HG03342 (cell line): Measurements from ENCODE around the gene SAMD3.
"Not testable (repeated sequence)": the region's sequence is repeated elsewhere in the genome, so short reads cannot be mapped to it uniquely, and the experiment has no call there.

Experiments
- ATAC-seq: cut with Tn5 transposase; IDR thresholded peaks from one replicate; pipeline ENCODE4 v1.9.1; 2021; ENCODE audit warnings: mild to moderate bottlenecking, moderate library complexity; ENCODE audit not compliant: unreplicated experiment

The SAMD3 gene

DNA sequence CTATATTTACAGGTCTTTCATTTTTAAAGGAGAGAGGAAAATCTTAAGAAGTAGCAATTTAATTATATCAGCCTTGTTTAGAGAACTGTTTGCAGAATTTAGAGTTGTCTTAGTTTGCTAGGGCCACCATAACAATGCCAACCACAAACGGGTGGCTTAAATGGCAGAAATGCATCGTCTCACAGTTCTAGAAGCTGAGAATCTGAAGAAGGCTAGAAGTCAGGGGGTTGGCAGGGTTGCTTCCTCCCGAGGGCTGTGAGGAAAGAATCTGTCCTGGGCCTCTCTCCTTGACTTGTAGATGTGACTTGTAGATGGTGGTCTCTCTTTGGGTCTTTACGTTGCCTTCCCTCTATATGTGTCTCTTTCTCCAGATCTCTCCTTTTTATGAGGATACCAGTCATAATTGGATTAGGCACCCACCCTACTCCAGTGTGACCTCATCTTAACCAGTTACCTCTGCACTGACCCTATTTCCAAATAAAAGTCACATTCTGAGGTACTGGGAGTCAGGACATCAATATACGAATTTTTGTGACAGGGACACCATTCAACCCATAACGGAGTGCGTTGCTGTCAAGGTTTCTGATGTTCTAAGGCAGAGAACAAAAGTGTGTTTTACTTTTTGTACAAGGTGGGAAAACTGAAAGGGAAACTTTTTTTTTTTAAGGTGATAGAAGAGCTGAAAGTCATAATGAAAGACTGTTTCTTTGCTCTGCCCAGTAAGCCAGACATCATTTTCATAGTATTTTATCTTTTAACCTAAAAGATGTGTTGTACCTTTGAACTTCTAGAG, 84.4 kb downstream of the SAMD3 start:
- peak; percentile 75 for ATAC-seq

DNA sequence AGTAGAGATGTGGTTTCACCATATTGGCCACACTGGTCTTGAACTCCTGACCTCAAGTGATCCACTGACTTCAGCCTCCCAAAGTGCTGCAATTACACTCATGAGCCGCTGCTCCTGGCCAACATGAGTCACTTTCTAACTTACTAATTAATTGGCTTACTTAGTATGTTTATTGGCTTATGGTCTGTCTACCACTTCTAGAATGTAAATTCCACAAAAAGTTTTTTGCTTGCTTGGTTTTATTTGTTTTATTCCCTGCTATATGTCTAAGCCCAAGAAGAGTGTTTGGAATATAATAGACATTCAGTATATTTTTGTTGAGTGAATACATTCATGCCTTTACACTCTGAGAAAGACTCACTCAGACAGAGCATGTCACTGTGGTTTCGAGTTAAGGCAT, 86.0 kb downstream of the SAMD3 start:
- no peak for ATAC-seq

DNA sequence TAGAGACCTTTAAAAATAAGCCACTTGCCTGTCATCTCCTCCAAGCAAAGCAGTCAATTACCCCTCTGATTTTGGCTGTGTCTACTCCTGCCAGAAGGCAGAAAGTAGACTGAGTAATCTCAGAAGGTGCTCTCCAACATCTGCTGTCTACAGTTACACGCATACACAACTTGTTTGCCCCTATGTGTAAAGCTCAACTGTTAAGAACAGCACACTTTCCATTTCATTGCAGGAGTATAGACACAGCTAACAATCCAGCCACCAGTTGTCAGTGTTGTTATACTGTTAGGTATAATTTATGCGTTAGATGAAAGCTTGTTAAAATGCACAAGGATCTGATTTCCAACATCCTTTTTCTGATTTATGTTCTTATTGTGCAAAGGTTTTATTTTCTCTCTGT, 88.2 kb downstream of the SAMD3 start:
- no peak for ATAC-seq

DNA sequence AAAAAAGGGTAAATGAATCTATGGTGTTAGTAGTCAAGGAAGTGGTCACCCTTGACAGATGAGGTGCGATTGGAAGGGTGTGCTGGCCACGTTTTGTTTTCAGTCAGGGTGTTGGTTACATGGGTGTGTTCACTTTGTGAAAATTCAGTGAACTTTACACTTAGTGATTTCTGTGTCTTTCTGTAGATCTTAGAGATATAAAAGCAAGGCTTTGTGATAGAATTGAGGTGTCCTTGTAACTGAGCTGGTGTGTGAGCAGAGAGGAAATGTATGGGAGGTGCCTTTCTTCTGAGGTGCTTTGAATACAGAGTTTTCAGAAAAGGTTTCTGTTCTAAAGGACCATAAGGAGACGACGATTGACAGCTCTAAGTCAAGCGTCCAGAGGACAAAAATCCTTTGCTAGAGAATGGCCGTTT, 90.5 kb downstream of the SAMD3 start:
- peak; percentile 89 for ATAC-seq

DNA sequence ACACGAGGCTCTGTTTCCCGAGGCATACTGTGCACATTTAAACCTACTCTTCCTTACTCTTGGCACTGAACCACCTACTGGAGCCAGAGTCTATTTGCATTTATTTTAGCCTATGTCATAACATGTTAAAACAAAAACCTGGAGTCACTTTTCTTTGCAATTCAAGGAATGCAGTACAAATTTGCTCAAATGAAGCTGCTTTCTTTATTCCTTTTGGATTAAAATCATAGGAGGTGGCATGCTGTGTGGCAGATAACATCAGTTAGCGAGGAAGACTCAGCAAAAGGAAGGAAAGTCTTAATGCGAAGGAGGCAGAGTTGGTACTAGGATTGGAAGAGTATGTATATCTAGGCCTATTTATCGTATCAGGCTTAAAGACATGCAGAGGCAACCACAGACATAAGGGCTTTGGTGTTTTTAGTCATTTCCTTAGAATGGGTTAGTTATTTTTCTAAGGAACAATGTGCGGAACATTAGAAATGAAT, 92.9 kb downstream of the SAMD3 start:
- no peak for ATAC-seq

DNA sequence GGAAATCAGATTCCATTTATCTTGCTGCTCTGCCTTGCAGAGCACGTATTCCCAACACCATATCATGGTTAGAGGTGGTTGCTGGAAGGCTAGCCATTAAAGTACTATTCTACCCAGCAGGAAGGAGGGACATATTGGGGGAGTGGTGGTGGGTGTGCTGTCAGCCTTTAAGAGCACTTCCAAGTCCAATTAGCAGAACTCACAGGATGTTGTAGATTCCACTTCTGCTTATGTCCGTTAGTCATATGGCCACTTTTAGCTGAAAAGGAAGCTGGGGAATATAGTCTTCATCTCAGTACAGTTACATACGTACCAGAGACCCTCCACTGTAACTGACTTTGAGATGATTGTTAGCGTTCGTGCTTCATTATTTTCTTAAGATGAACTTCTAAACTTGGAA, 94.4 kb downstream of the SAMD3 start:
- no peak for ATAC-seq

DNA sequence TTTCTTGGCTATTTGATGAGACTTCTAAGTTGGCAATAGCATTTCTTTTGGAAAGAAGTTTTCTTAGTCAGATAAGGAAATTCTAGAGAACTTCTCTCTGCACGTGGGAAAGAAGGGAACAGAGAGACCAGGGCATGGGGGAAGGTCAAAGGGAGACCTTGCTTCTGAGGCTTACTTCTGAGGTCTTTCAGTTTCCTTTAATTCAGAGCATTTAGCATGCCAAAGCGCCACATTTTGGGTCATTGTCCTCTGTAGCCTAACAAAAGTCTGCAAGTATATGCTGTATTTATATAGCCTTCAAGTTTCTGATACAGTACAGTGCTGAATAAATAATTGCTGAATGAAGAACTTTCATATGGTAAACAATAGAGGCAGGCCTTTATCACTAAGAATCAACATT, 95.6 kb downstream of the SAMD3 start:
- ATAC-seq: no peak

DNA sequence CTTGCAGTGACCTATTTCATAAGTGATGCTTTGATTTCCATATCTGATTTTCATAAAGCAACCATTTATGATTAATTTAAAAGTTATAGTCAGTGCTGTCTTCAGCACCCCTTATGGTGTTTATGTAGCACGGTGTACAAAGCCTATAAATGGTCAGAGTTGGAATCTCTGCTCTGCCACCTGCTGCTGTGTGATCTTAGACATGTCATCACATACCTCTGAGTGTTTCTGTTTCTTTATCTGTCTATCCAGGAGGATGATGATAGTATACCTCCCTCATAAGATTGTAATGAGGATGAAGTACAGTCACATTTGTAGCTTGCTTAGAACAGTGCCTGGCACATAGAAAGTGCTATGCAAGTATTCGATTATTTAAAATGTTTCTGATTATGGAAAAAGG, 100.5 kb downstream of the SAMD3 start:
- no peak for ATAC-seq

DNA sequence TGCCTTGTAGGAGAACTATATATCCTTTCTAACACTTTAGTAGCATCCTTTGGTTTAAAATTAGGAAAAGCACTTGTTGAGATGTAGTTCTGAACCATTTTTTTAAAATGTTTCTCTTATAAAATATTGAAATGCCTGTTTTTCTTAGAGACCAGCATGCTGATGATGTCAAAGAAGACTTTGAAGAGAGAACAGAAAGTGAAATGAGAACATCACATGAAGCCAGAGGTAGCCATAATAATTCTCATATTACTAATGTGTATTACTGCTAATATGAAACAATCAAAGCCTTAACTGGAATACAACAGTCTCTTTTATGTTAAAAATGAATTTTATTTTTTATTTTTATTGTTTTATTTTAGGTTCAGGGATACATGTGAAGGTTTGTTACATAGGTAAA, 102.0 kb downstream of the SAMD3 start:
- ATAC-seq: no peak

DNA sequence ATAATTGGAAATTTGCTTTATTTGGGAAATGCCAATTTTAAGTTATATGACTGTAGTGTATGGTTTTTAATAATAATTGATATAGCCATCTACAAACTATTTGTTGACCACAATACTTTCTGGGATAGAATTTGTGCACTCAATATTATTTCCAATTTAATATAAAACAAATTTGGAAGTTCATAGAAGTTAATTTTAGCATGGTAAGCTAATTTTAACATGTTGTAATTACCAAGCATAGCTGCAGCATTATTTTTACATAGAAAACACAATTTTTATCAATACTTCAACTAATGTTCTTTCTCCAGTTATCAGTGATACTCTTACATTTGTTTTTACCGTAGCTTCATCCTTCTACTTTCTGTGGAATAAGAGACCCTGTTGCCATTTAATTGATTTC, 103.5 kb downstream of the SAMD3 start:
- ATAC-seq: no peak

DNA sequence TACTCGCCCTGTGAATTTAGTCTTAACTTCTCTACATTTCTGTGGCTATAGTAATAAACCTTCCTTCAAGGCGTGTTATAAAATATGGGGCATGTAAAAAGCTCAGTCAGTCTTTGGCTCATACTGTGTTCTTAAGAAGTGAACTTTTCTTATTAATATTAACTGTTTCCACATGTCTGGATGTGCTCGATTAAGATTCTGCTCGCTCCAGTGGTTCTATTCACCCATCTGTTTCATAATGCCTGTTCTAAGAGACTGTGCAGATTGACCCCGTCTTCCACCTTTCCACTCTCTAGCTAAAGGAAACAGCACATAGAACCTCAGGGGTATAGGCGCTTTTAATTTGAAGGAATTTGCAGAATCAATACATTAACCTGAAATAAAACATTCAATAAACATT, 104.5 kb downstream of the SAMD3 start:
- no peak for ATAC-seq

DNA sequence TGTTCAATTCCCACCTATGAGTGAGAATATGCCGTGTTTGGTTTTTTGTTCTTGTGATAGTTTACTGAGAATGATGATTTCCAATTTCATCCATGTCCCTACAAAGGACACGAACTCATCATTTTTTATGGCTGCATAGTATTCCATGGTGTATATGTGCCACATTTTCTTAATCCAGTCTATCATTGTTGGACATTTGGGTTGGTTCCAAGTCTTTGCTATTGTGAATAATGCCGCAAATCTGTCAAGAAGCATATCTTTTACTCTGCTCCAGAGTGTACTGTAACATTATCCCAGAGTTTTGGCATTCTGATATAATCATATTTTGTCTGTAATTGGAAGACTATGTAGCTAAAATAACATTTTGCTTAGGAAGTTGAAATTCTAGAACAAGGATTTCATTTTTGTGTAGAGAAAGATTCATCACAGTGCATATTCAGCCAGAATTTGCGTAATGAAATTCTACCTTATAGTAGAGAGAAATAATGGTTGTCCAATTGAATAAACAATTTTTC, 105.5 kb downstream of the SAMD3 start:
- not testable (repeated sequence) for ATAC-seq

DNA sequence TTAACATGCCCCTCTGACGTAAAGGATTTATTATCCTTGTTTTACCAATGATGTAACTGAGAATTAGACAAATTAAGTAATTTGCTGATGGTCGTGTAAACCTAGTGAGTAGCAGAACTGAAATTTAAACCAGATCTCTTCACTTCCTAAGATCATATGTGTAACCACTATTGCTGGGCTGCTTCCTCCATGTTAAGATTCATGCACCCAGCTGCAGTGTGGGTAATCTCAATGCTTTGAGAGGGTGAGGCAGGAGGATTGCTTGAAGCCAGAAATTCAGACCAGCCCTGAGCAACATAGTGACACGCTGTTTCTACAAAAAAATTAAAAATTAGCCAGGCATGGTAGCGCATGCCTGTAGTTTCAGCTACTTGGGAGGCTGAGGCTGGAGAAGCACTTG, 106.5 kb downstream of the SAMD3 start:
- peak; percentile 36 for ATAC-seq

DNA sequence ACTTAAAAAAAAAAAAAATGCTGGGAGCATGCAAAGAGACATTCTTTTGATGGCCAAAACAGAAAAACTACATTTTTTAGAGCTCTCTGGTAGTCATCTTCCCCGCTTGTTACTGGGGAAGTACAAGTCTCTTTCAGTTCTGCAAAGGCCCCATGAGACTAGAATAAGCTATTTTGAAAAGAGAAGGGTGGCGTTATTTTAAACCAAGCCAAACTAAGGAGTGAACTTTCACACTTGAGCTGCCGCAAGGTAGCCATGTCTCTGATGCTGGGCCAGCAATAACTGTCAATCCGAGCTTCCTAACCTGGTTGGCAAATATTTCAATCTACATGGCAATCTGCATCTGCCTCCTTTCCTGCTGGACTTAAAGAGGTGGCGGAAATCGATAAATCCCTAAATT, 107.7 kb downstream of the SAMD3 start:
- ATAC-seq: peak; percentile 89

DNA sequence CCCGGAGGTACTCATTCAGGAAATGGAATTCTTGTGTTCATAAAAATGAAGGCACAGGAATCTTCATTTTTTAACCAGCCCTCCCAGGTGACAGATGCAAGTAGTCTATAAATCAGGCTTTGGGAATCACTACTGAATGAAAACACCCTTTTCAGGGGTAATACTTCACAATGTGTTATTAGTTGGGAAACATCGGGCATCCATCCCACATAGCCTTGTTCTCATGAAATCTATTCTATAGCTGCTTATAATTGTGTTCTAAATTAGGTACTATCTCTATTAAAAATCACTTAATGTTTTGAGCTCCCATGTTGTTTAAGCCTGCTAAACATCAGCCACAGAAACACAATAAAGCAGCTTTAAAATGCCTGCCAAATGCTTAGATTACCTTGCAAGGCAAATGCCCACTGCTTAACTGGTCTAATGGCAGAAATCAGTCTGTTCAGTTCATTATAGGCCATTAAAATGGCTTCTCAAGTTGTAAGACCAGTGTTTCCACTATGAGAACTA, 109.5 kb downstream of the SAMD3 start:
- no peak for ATAC-seq

DNA sequence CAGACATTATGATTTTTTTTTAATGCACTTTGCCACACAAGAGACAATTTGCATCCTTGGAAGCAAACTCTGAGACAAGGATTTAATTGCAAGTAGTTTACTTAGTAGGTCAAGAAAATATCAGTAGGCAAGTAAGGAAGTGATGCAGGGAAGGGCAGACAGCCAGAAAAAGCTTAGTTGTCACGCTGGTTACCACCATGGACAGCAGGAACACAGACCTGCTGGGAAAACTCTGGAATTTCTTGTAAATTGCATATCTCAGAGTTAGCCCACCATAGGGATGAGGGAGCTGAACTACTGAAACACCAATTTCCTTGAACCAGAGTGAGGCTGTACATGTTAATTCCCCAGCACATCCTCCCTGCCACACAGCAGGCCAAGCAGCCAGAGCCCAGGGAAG, 111.7 kb downstream of the SAMD3 start:
- no peak for ATAC-seq

DNA sequence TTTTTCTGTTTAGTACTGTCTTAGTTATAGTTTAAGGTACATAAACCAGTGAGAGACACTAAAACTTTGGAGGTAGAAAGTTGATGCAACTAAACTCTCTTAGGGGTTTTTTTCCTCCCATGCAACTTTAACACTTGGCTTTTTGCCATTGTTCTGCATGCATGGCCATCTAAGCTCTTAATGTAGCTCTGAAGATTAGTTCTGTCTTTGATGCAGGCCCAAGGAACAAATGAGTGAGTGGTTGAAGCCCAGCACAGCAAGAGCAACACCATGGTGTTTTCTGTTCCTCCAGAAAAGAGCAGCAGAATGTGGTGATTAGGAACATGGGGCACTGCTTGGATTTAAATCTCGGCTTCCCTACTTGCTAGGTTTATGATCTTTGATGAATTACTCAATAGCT, 115.0 kb downstream of the SAMD3 start:
- ATAC-seq: no peak

DNA sequence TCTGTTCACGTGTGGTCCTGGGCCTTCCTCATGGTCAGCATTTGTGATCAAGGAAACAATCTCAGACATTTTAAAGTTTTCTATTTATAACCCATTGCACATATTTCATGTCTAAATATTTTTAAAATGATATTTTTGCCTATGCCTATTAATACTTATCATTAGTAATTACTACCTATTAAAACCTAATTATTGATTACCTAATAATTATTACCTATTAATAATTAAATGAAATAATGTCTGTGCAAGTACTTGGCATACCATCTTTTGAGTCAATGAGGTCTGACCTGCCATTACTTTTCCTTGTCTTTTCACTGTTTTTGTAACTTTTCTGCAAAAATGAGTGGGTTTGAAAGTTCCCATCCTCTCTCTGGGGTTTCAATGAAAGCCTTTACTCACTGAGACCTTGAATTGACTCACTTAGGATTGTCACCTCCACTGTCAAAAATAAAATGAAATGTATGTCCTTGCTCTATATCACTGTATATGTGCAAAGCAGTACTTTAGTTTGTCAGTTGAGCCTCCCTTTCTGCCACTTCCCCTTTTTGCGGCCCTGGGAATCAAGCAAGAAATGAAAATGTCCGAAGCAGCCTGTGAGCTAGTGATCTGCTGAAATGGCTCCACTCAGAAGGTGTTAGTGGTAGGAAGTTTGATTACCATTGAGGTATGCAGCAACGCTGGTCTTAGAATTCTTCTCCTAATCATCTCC, 116.6 kb downstream of the SAMD3 start:
- peak; percentile 91 for ATAC-seq

DNA sequence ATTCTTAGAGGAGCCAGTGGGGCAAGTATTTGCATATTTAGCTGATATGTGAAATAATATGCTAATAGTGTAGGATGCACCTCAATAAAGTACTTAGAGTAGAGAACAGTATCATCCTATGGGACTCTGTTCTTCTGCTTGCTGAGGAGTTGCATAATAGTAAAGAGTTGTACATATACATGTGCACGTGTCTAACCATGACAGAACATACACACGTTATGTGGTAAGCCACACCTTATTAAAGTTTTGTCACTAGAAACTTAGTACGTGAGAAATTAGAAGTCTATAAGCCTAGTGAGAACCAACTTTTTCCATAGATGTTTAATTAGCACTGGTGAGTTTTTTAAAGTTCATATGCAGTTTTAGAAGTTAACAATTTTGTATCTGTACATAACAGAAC, 123.6 kb downstream of the SAMD3 start:
- ATAC-seq: no peak

DNA sequence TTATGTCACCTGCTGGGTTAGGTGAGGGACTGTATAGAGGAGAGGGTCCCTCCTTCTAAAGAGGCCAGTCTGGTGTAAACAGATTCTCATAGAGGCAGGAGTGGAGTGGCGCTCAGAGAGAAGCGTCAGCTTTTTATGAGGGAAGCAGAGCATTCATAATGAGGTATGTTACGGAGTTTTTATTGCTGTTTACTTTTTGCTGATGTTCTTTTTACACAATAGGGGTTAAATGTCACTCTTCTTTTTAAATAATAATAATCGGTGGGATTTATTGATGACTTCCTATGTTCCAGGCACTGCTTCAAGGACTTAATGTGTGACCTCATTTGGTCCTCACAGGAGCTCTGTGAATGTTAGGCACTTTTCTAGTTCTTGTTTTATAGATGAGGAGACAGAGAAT, 124.4 kb downstream of the SAMD3 start:
- ATAC-seq: no peak
